SK-MEL-5 (cell line): Measurements from ENCODE around the gene CDC73. TPM values are rescaled to one million over a fixed set of nuclear protein-coding genes. Genes with fewer than 3 reads are reported as not detected.
"Not testable (repeated sequence)": the region's sequence is repeated elsewhere in the genome, so short reads cannot be mapped to it uniquely, and the experiment has no call there.

Experiments used
- DNase-seq: peaks from one replicate; pipeline ENCODE4 v3.0.0-alpha.2; 2016; ENCODE audit warnings: low read depth, low spot score
- in situ Hi-C: cut with HindIII; loops from 2 replicates; pipeline ENCODE4 v1.10.0; 2016; ENCODE audit warnings: low sequenced_read_pairs, high pct_unique_total_duplicates, low pct_unique_long_range_greater_than_20kb
- total RNA-seq: library from RNA; depleted of rRNA; stranded (reverse); fragments of >200 nt; shearing (Covaris generic); gene quantifications from 2 replicates; pipeline ENCODE4 v1.2.3, GENCODE V29; 2014

CDC73 gene
- total RNA-seq, 1 experiment from 2014 or later = 11.3 TPM

- in situ Hi-C loops = no loop called here
- DNase-seq = no peak
Measured at GRCh38 chr1:193110864-193111263, 11.0 kb upstream of the CDC73 start.

- in situ Hi-C loops = no loop called here
Measured at GRCh38 chr1:193111641-193112090, 10.2 kb upstream of the CDC73 start.

GRCh38 chr1:193113258-193113991, 8.4 kb upstream of the CDC73 start:
- in situ Hi-C loops = no loop called here

More at GRCh38 chr1:193111641-193112090, 10.2 kb upstream of the CDC73 start:
- peak; percentile 76 for DNase-seq

GRCh38 chr1:193113992-193114332, 7.9 kb upstream of the CDC73 start:
- in situ Hi-C loops = no loop called here
- DNase-seq = no peak

More at GRCh38 chr1:193113258-193113991, 8.4 kb upstream of the CDC73 start:
- no peak for DNase-seq

GRCh38 chr1:193114485-193115095, 7.2 kb upstream of the CDC73 start:
- DNase-seq = no peak
- in situ Hi-C loops = no loop called here

GRCh38 chr1:193115629-193116227, 6.1 kb upstream of the CDC73 start:
- DNase-seq = peak; percentile 49
- in situ Hi-C loops = no loop called here

GRCh38 chr1:193117167-193117566, 4.7 kb upstream of the CDC73 start:
- in situ Hi-C loops, DNase-seq: not testable (repeated sequence)

GRCh38 chr1:193118194-193118593, 3.6 kb upstream of the CDC73 start:
- no peak for DNase-seq
- in situ Hi-C loops = no loop called here

GRCh38 chr1:193118803-193119730, 2.8 kb upstream of the CDC73 start:
- in situ Hi-C loops = no loop called here
- DNase-seq = no peak

- in situ Hi-C loops = no loop called here
- no peak for DNase-seq
Measured at GRCh38 chr1:193120604-193121166, 1.1 kb upstream of the CDC73 start.

- DNase-seq = no peak
- in situ Hi-C loops = no loop called here
Measured at GRCh38 chr1:193123751-193124150, 1.9 kb downstream of the CDC73 start.

GRCh38 chr1:193125369-193125768, 3.5 kb downstream of the CDC73 start:
- DNase-seq = no peak
- in situ Hi-C loops = no loop called here

- in situ Hi-C loops = no loop called here
- no peak for DNase-seq
Measured at GRCh38 chr1:193131266-193131860, 9.5 kb downstream of the CDC73 start.

GRCh38 chr1:193140254-193140653, 18.4 kb downstream of the CDC73 start:
- no peak for DNase-seq
- in situ Hi-C loops = no loop called here

- DNase-seq = no peak
- in situ Hi-C loops = no loop called here
Measured at GRCh38 chr1:193141804-193142203, 20.0 kb downstream of the CDC73 start.

GRCh38 chr1:193142409-193142808, 20.6 kb downstream of the CDC73 start:
- in situ Hi-C loops = no loop called here

GRCh38 chr1:193143285-193143684, 21.5 kb downstream of the CDC73 start:
- in situ Hi-C loops = no loop called here
- peak; percentile 37 for DNase-seq

More at GRCh38 chr1:193142409-193142808, 20.6 kb downstream of the CDC73 start:
- DNase-seq = no peak
